ENCODE results near the gene RBBP8.

Gene RBBP8

GRCh38 chr18:22932885-22933205 lies 283 bp upstream of the RBBP8 start:
- Histone ChIP-seq H3K4me2 (ENCODE audit: low read depth, low read length, poor library complexity, severe bottlenecking) (peak overlapping the region; percentile 99), H4K20me1 (ENCODE audit: low read depth, low read length) (0 out of 2 replicates have a peak, but pooled peaks cover 3% of the 10 kb centered on the region), H3F3A (ENCODE audit: insufficient read depth) (peaks cover 32% of the 10 kb centered on the region), H3K36me3 (ENCODE audit: low read length) (peaks cover 23% of the 10 kb centered on the region), H3K27me3 (ENCODE audit: low read length) (no peaks in the 10 kb centered on the region), H3K79me2 (ENCODE audit: insufficient read depth, low read length) (peaks cover 40% of the 10 kb centered on the region), H3K27ac (ENCODE audit: low read depth, low read length) (peak overlapping the region; percentile 86; the same call in 1 of the 2 replicates), H3K4me3 (ENCODE audit: insufficient read depth, low read length, poor library complexity, severe bottlenecking) (peak overlapping the region; percentile 69), H3K9ac (ENCODE audit: low read length) (peak overlapping the region; percentile 89), H2AFZ (ENCODE audit: low read depth, low read length, severe bottlenecking) (peak overlapping the region; percentile 94), H3K9me3 (ENCODE audit: insufficient read depth, low read length) (no peaks in the 10 kb centered on the region), H3K9me2 (replicated peaks; ENCODE audit: insufficient read depth, low read length) (no peaks in the 10 kb centered on the region)
- TF ChIP-seq EZH2phosphoT487 (conservative IDR thresholded peaks at IDR 0.05; ENCODE audit: low read length) (no peak), CTCF (IDR thresholded peaks at IDR 0.05; ENCODE audit: insufficient read depth, low read length, poor library complexity, severe bottlenecking) (no peak)

- Histone ChIP-seq H3K9me3 (ENCODE audit: insufficient read depth, low read length) (no peaks in the 10 kb centered on the region), H3K9me2 (replicated peaks; ENCODE audit: insufficient read depth, low read length) (no peaks in the 10 kb centered on the region), H3K4me3 (ENCODE audit: insufficient read depth, low read length, poor library complexity, severe bottlenecking) (peak overlapping the region; percentile 69), H4K20me1 (ENCODE audit: low read depth, low read length) (0 out of 2 replicates have a peak, but pooled peaks cover 3% of the 10 kb centered on the region), H3K27me3 (ENCODE audit: low read length) (no peaks in the 10 kb centered on the region), H3K36me3 (ENCODE audit: low read length) (peaks cover 35% of the 10 kb centered on the region), H3K27ac (ENCODE audit: low read depth, low read length) (peak overlapping the region; percentile 86), H3K9ac (ENCODE audit: low read length) (peak overlapping the region; percentile 89), H2AFZ (ENCODE audit: low read depth, low read length, severe bottlenecking) (peak overlapping the region; percentile 94), H3K79me2 (ENCODE audit: insufficient read depth, low read length) (peaks cover 51% of the 10 kb centered on the region), H3F3A (ENCODE audit: insufficient read depth) (peaks cover 32% of the 10 kb centered on the region), H3K4me2 (ENCODE audit: low read depth, low read length, poor library complexity, severe bottlenecking) (peak overlapping the region; percentile 99)
- TF ChIP-seq EZH2phosphoT487 (conservative IDR thresholded peaks at IDR 0.05; ENCODE audit: low read length), result no peak
- TF ChIP-seq CTCF (IDR thresholded peaks at IDR 0.05; ENCODE audit: insufficient read depth, low read length, poor library complexity, severe bottlenecking), result no peak
Measured at GRCh38 chr18:22933966-22934423, 867 bp downstream of the RBBP8 start.

- H3F3A ChIP-seq (ENCODE audit: insufficient read depth), result peaks cover 32% of the 10 kb centered on the region
- H3K4me3 ChIP-seq (ENCODE audit: insufficient read depth, low read length, poor library complexity, severe bottlenecking), result peak overlapping the region; percentile 69
- no peaks in the 10 kb centered on the region for H3K9me3 ChIP-seq (ENCODE audit: insufficient read depth, low read length)
- no peaks in the 10 kb centered on the region for H3K27me3 ChIP-seq (ENCODE audit: low read length)
- H3K4me2 ChIP-seq (ENCODE audit: low read depth, low read length, poor library complexity, severe bottlenecking), result peak overlapping the region; percentile 99
- TF ChIP-seq CTCF (IDR thresholded peaks at IDR 0.05; ENCODE audit: insufficient read depth, low read length, poor library complexity, severe bottlenecking) (no peak), EZH2phosphoT487 (conservative IDR thresholded peaks at IDR 0.05; ENCODE audit: low read length) (no peak)
- peak overlapping the region; percentile 86 for H3K27ac ChIP-seq (ENCODE audit: low read depth, low read length)
- H3K9me2 ChIP-seq (replicated peaks; ENCODE audit: insufficient read depth, low read length), result no peaks in the 10 kb centered on the region
- no peak overlapping the region for H2AFZ ChIP-seq (ENCODE audit: low read depth, low read length, severe bottlenecking)
- peaks cover 6% of the 10 kb centered on the region; the same call in 1 of the 2 replicates for H4K20me1 ChIP-seq (ENCODE audit: low read depth, low read length)
- peaks cover 59% of the 10 kb centered on the region for H3K79me2 ChIP-seq (ENCODE audit: insufficient read depth, low read length)
- H3K36me3 ChIP-seq (ENCODE audit: low read length), result peaks cover 35% of the 10 kb centered on the region
- H3K9ac ChIP-seq (ENCODE audit: low read length), result peak overlapping the region; percentile 89
Measured at GRCh38 chr18:22934789-22935188, 1.7 kb downstream of the RBBP8 start.
